Measurements from ENCODE around the gene TRAPPC2B. TPM values are rescaled to one million over a fixed set of nuclear protein-coding genes. Genes with fewer than 3 reads are reported as not detected.
"Not testable (repeated sequence)": the region's sequence is repeated elsewhere in the genome, so short reads cannot be mapped to it uniquely, and the experiment has no call there.

Gene TRAPPC2B
- total and polyA plus RNA-seq, 2 experiments from 2014 or later, result 21.6 to 33.0 TPM

- Histone ChIP-seq H2AFZ (no peak overlapping the region), H3K4me1 (ENCODE audit: insufficient read depth) (no peaks in the 10 kb centered on the region), H3K4me2 (ENCODE audit: unreplicated experiment) (no peak overlapping the region), H3K9ac (no peak overlapping the region), H3K9me3 (ENCODE audit: low read depth) (no peaks in the 10 kb centered on the region), H3K36me3 (ENCODE audit: low read depth) (peaks cover 32% of the 10 kb centered on the region), H3K79me2 (ENCODE audit: insufficient read depth) (no peaks in the 10 kb centered on the region), H3K4me3 (no peak overlapping the region), H3K27me3 (replicated peaks; ENCODE audit: insufficient read depth) (no peaks in the 10 kb centered on the region), H3K9me2 (ENCODE audit: insufficient read depth) (no peaks in the 10 kb centered on the region), H3K27ac (no peak overlapping the region), H3F3A (ENCODE audit: insufficient read depth) (0 out of 2 replicates have a peak, but pooled peaks cover 6% of the 10 kb centered on the region), H4K20me1 (ENCODE audit: insufficient read depth) (no peaks in the 10 kb centered on the region)
- DNase-seq, result no peak
- TF ChIP-seq EZH2phosphoT487 (IDR thresholded peaks at IDR 0.05; ENCODE audit: insufficient read depth, low read depth) (no peak), EZH2 (IDR thresholded peaks at IDR 0.05; ENCODE audit: insufficient read depth, poor library complexity, severe bottlenecking) (no peak)
- in situ Hi-C loops (cut with MboI), result no loop called here
- 89 to 92% methylated on average over 6 of the region's 6 CpGs for WGBS, 2 experiments (ENCODE audit: low coverage in 1 of 2, low lambda C conversion rate in 2 of 2, missing lambda C conversion rate in 2 of 2)
These were observed 10.8 kb downstream of the TRAPPC2B start for GRCh38 chr19:57374179-57374578.

GRCh38 chr19:57374647-57375046 lies 11.3 kb downstream of the TRAPPC2B start:
- H3K79me2 ChIP-seq (ENCODE audit: insufficient read depth); in situ Hi-C loops (cut with MboI); H3K4me1 ChIP-seq (ENCODE audit: insufficient read depth); DNase-seq; H3K9me3 ChIP-seq (ENCODE audit: low read depth); H3K9me2 ChIP-seq (ENCODE audit: insufficient read depth); H2AFZ ChIP-seq; H3K4me3 ChIP-seq; H3K27ac ChIP-seq; H4K20me1 ChIP-seq (ENCODE audit: insufficient read depth); H3K27me3 ChIP-seq (replicated peaks; ENCODE audit: insufficient read depth); H3K9ac ChIP-seq; H3K4me2 ChIP-seq (ENCODE audit: unreplicated experiment); H3F3A ChIP-seq (ENCODE audit: insufficient read depth): not testable (repeated sequence)
- H3K36me3 ChIP-seq (ENCODE audit: low read depth), result peaks cover 32% of the 10 kb centered on the region
- 95 to 97% methylated on average over 2 of the region's 2 CpGs for WGBS, 2 experiments (ENCODE audit: low coverage in 1 of 2, low lambda C conversion rate in 2 of 2, missing lambda C conversion rate in 2 of 2)

- Histone ChIP-seq H3K79me2 (ENCODE audit: insufficient read depth) (no peaks in the 10 kb centered on the region), H2AFZ (no peak overlapping the region), H4K20me1 (ENCODE audit: insufficient read depth) (no peaks in the 10 kb centered on the region), H3K36me3 (ENCODE audit: low read depth) (peaks cover 32% of the 10 kb centered on the region), H3K4me1 (ENCODE audit: insufficient read depth) (no peaks in the 10 kb centered on the region), H3K9ac (no peak overlapping the region), H3K27me3 (replicated peaks; ENCODE audit: insufficient read depth) (no peaks in the 10 kb centered on the region), H3K4me3 (no peak overlapping the region), H3K9me2 (ENCODE audit: insufficient read depth) (no peaks in the 10 kb centered on the region), H3F3A (ENCODE audit: insufficient read depth) (0 out of 2 replicates have a peak, but pooled peaks cover 8% of the 10 kb centered on the region), H3K27ac (no peak overlapping the region), H3K9me3 (ENCODE audit: low read depth) (no peaks in the 10 kb centered on the region), H3K4me2 (ENCODE audit: unreplicated experiment) (no peak overlapping the region)
- TF ChIP-seq EZH2 (IDR thresholded peaks at IDR 0.05; ENCODE audit: insufficient read depth, poor library complexity, severe bottlenecking), result no peak
- TF ChIP-seq EZH2phosphoT487 (IDR thresholded peaks at IDR 0.05; ENCODE audit: insufficient read depth, low read depth), result no peak
- DNase-seq, result no peak
- WGBS, 2 experiments (ENCODE audit: low coverage in 1 of 2, low lambda C conversion rate in 2 of 2, missing lambda C conversion rate in 2 of 2), result 24 to 32% methylated on average over 6 of the region's 6 CpGs
- in situ Hi-C loops (cut with MboI), result no loop called here
These were observed 12.8 kb downstream of the TRAPPC2B start for GRCh38 chr19:57376151-57376550.

- no peaks in the 10 kb centered on the region for H3K79me2 ChIP-seq (ENCODE audit: insufficient read depth)
- H4K20me1 ChIP-seq (ENCODE audit: insufficient read depth), result no peaks in the 10 kb centered on the region
- H3K36me3 ChIP-seq (ENCODE audit: low read depth), result peaks cover 25% of the 10 kb centered on the region
- in situ Hi-C loops (cut with MboI), result no loop called here
- no peaks in the 10 kb centered on the region for H3K9me3 ChIP-seq (ENCODE audit: low read depth)
- no peak overlapping the region for H3K4me3 ChIP-seq
- H3K27ac ChIP-seq, result no peak overlapping the region
- DNase-seq, result no peak
- TF ChIP-seq EZH2 (IDR thresholded peaks at IDR 0.05; ENCODE audit: insufficient read depth, poor library complexity, severe bottlenecking) (no peak), EZH2phosphoT487 (IDR thresholded peaks at IDR 0.05; ENCODE audit: insufficient read depth, low read depth) (no peak)
- H3K27me3 ChIP-seq (replicated peaks; ENCODE audit: insufficient read depth), result no peaks in the 10 kb centered on the region
- H3K9me2 ChIP-seq (ENCODE audit: insufficient read depth), result no peaks in the 10 kb centered on the region
- no peaks in the 10 kb centered on the region for H3K4me1 ChIP-seq (ENCODE audit: insufficient read depth)
- 90 to 94% methylated on average over 3 of the region's 3 CpGs for WGBS, 2 experiments (ENCODE audit: low coverage in 1 of 2, low lambda C conversion rate in 2 of 2, missing lambda C conversion rate in 2 of 2)
- no peak overlapping the region for H2AFZ ChIP-seq
- H3F3A ChIP-seq (ENCODE audit: insufficient read depth), result 0 out of 2 replicates have a peak, but pooled peaks cover 8% of the 10 kb centered on the region
- no peak overlapping the region for H3K4me2 ChIP-seq (ENCODE audit: unreplicated experiment)
- H3K9ac ChIP-seq, result no peak overlapping the region
These were observed 14.3 kb downstream of the TRAPPC2B start for GRCh38 chr19:57377498-57378146.

- Histone ChIP-seq H3K4me3 (no peak overlapping the region), H3K4me2 (ENCODE audit: unreplicated experiment) (no peak overlapping the region), H3K79me2 (ENCODE audit: insufficient read depth) (no peaks in the 10 kb centered on the region), H3K9ac (no peak overlapping the region), H3K4me1 (ENCODE audit: insufficient read depth) (no peaks in the 10 kb centered on the region), H4K20me1 (ENCODE audit: insufficient read depth) (no peaks in the 10 kb centered on the region), H3K27ac (no peak overlapping the region), H3F3A (ENCODE audit: insufficient read depth) (0 out of 2 replicates have a peak, but pooled peaks cover 8% of the 10 kb centered on the region), H2AFZ (no peak overlapping the region), H3K9me2 (ENCODE audit: insufficient read depth) (no peaks in the 10 kb centered on the region), H3K9me3 (ENCODE audit: low read depth) (no peaks in the 10 kb centered on the region), H3K27me3 (replicated peaks; ENCODE audit: insufficient read depth) (no peaks in the 10 kb centered on the region), H3K36me3 (ENCODE audit: low read depth) (peaks cover 21% of the 10 kb centered on the region)
- no peak for TF ChIP-seq EZH2phosphoT487 (IDR thresholded peaks at IDR 0.05; ENCODE audit: insufficient read depth, low read depth)
- no peak for TF ChIP-seq EZH2 (IDR thresholded peaks at IDR 0.05; ENCODE audit: insufficient read depth, poor library complexity, severe bottlenecking)
- in situ Hi-C loops (cut with MboI), result no loop called here
- DNase-seq, result no peak
These were observed 17.6 kb downstream of the TRAPPC2B start for GRCh38 chr19:57380923-57381322.
